Measurements from ENCODE around the gene CYTL1.

Gene CYTL1

GRCh38 chr4:4990857-4991540 lies 28.3 kb downstream of the CYTL1 start:
- Histone ChIP-seq H4K20me1 (no peaks in the 10 kb centered on the region), H3K9me3 (replicated peaks in 1 of 11) (no peaks in the 10 kb centered on the region), H3K9ac (no peak overlapping the region), H3K36me3 (no peaks in the 10 kb centered on the region), H3K4me2 (peak overlapping the region in 3 of 11 experiments; percentile 5 to 37 (median 25); a peak in 5 of 22 replicates), H3K27me3 (no peaks in the 10 kb centered on the region), H3K4me3 (no peak overlapping the region), H3K27ac (peak overlapping the region in 3 of 11 experiments; percentile 4 to 23 (median 7); a peak in 3 of 22 replicates), H3K4me1 (peaks cover 5 to 23% (median 12%) of the 10 kb centered on the region in 10 experiments; a peak in 18 of 20 replicates)
- no peak for TF ChIP-seq Cebpa-rat (IDR thresholded peaks at IDR 0.05)

GRCh38 chr4:4990329-4990728 lies 28.9 kb downstream of the CYTL1 start:
- no peak overlapping the region for H3K4me2 ChIP-seq
- H3K4me3 ChIP-seq = no peak overlapping the region
- no peak overlapping the region for H3K27ac ChIP-seq
- TF ChIP-seq Cebpa-rat (IDR thresholded peaks at IDR 0.05) = no peak
- no peaks in the 10 kb centered on the region for H3K27me3 ChIP-seq
- H3K36me3 ChIP-seq = no peaks in the 10 kb centered on the region
- H3K9me3 ChIP-seq (replicated peaks in 1 of 11) = no peaks in the 10 kb centered on the region
- H3K9ac ChIP-seq = no peak overlapping the region
- peaks cover 2 to 20% (median 8%) of the 10 kb centered on the region in 10 experiments; a peak in 18 of 20 replicates for H3K4me1 ChIP-seq
- H4K20me1 ChIP-seq = no peaks in the 10 kb centered on the region

- no peaks in the 10 kb centered on the region for H3K27me3 ChIP-seq
- no peak overlapping the region for H3K4me3 ChIP-seq
- H3K4me1 ChIP-seq = peaks cover 0 to 12% (median 0%) of the 10 kb centered on the region in 10 experiments; a peak in 9 of 20 replicates
- H3K36me3 ChIP-seq = no peaks in the 10 kb centered on the region
- no peak overlapping the region for H3K9ac ChIP-seq
- H3K9me3 ChIP-seq (replicated peaks in 1 of 11) = no peaks in the 10 kb centered on the region
- TF ChIP-seq Cebpa-rat (IDR thresholded peaks at IDR 0.05) = no peak
- H4K20me1 ChIP-seq = no peaks in the 10 kb centered on the region
- H3K4me2 ChIP-seq = no peak overlapping the region
- no peak overlapping the region for H3K27ac ChIP-seq
Measured at GRCh38 chr4:4989083-4989622, 30.1 kb downstream of the CYTL1 start.

- H3K27me3 ChIP-seq = no peaks in the 10 kb centered on the region
- H4K20me1 ChIP-seq = no peaks in the 10 kb centered on the region
- no peak overlapping the region for H3K4me2 ChIP-seq
- no peak for TF ChIP-seq Cebpa-rat (IDR thresholded peaks at IDR 0.05)
- no peaks in the 10 kb centered on the region for H3K36me3 ChIP-seq
- peaks cover 0 to 12% (median 0%) of the 10 kb centered on the region in 10 experiments; a peak in 9 of 20 replicates for H3K4me1 ChIP-seq
- no peaks in the 10 kb centered on the region for H3K9me3 ChIP-seq (replicated peaks in 1 of 11)
- H3K27ac ChIP-seq = no peak overlapping the region
- no peak overlapping the region for H3K9ac ChIP-seq
- H3K4me3 ChIP-seq = no peak overlapping the region
Measured at GRCh38 chr4:4987656-4988055, 31.6 kb downstream of the CYTL1 start.

- no peaks in the 10 kb centered on the region for H3K27me3 ChIP-seq
- no peak overlapping the region for H3K4me3 ChIP-seq
- TF ChIP-seq Cebpa-rat (IDR thresholded peaks at IDR 0.05) = no peak
- H3K9me3 ChIP-seq (replicated peaks in 1 of 11) = no peaks in the 10 kb centered on the region
- H4K20me1 ChIP-seq = no peaks in the 10 kb centered on the region
- H3K4me2 ChIP-seq = no peak overlapping the region
- H3K4me1 ChIP-seq = peaks cover 0 to 12% (median 0%) of the 10 kb centered on the region in 10 experiments; a peak in 9 of 20 replicates
- H3K27ac ChIP-seq = no peak overlapping the region
- no peak overlapping the region for H3K9ac ChIP-seq
- H3K36me3 ChIP-seq = no peaks in the 10 kb centered on the region
Measured at GRCh38 chr4:4986841-4987240, 32.4 kb downstream of the CYTL1 start.

GRCh38 chr4:4985844-4986243 lies 33.4 kb downstream of the CYTL1 start:
- no peaks in the 10 kb centered on the region for H4K20me1 ChIP-seq
- no peak overlapping the region for H3K4me2 ChIP-seq
- H3K36me3 ChIP-seq = no peaks in the 10 kb centered on the region
- H3K27me3 ChIP-seq = no peaks in the 10 kb centered on the region
- peaks cover 0 to 3% (median 0%) of the 10 kb centered on the region in 10 experiments; a peak in 7 of 20 replicates for H3K4me1 ChIP-seq
- no peak overlapping the region for H3K9ac ChIP-seq
- H3K9me3 ChIP-seq (replicated peaks in 1 of 11) = no peaks in the 10 kb centered on the region
- H3K27ac ChIP-seq = no peak overlapping the region
- no peak for TF ChIP-seq Cebpa-rat (IDR thresholded peaks at IDR 0.05)
- no peak overlapping the region for H3K4me3 ChIP-seq

- no peak for TF ChIP-seq Cebpa-rat (IDR thresholded peaks at IDR 0.05)
- Histone ChIP-seq H3K9me3 (replicated peaks in 1 of 11) (0 out of 22 replicates have a peak, but pooled peaks cover 0 to 5% (median 0%) of the 10 kb centered on the region in 11 experiments), H3K4me3 (no peak overlapping the region), H3K9ac (no peak overlapping the region), H4K20me1 (no peaks in the 10 kb centered on the region), H3K27me3 (no peaks in the 10 kb centered on the region), H3K36me3 (no peaks in the 10 kb centered on the region), H3K4me2 (no peak overlapping the region), H3K27ac (no peak overlapping the region), H3K4me1 (no peaks in the 10 kb centered on the region)
Measured at GRCh38 chr4:4985036-4985435, 34.2 kb downstream of the CYTL1 start.

- H3K27ac ChIP-seq = no peak overlapping the region
- H3K4me3 ChIP-seq = no peak overlapping the region
- no peak overlapping the region for H3K9ac ChIP-seq
- no peak for TF ChIP-seq Cebpa-rat (IDR thresholded peaks at IDR 0.05)
- no peaks in the 10 kb centered on the region for H3K27me3 ChIP-seq
- H3K36me3 ChIP-seq = no peaks in the 10 kb centered on the region
- H4K20me1 ChIP-seq = no peaks in the 10 kb centered on the region
- H3K9me3 ChIP-seq (replicated peaks in 1 of 11) = peaks cover 0 to 14% (median 0%) of the 10 kb centered on the region in 11 experiments; a peak in 3 of 22 replicates
- no peak overlapping the region for H3K4me2 ChIP-seq
- H3K4me1 ChIP-seq = no peaks in the 10 kb centered on the region
Measured at GRCh38 chr4:4984186-4984585, 35.1 kb downstream of the CYTL1 start.

GRCh38 chr4:4981827-4982226 lies 37.4 kb downstream of the CYTL1 start:
- no peak overlapping the region for H3K4me3 ChIP-seq
- no peaks in the 10 kb centered on the region for H3K27me3 ChIP-seq
- no peak for TF ChIP-seq Cebpa-rat (IDR thresholded peaks at IDR 0.05)
- H4K20me1 ChIP-seq = no peaks in the 10 kb centered on the region
- no peaks in the 10 kb centered on the region for H3K36me3 ChIP-seq
- no peak overlapping the region for H3K4me2 ChIP-seq
- H3K4me1 ChIP-seq = no peaks in the 10 kb centered on the region
- H3K9ac ChIP-seq = no peak overlapping the region
- H3K27ac ChIP-seq = no peak overlapping the region
- peaks cover 8 to 32% (median 13%) of the 10 kb centered on the region in 11 experiments; a peak in 20 of 22 replicates for H3K9me3 ChIP-seq (replicated peaks in 1 of 11)

- Histone ChIP-seq H3K4me1 (no peaks in the 10 kb centered on the region), H3K27me3 (no peaks in the 10 kb centered on the region), H3K9me3 (replicated peaks in 1 of 11) (peaks cover 12 to 36% (median 17%) of the 10 kb centered on the region in 11 experiments), H3K4me2 (no peak overlapping the region), H3K9ac (no peak overlapping the region), H3K27ac (no peak overlapping the region), H4K20me1 (no peaks in the 10 kb centered on the region), H3K36me3 (no peaks in the 10 kb centered on the region), H3K4me3 (no peak overlapping the region)
- no peak for TF ChIP-seq Cebpa-rat (IDR thresholded peaks at IDR 0.05)
Measured at GRCh38 chr4:4981427-4981826, 37.8 kb downstream of the CYTL1 start.
